ENCODE data around the gene ARHGAP15. TPM values are rescaled to one million over a fixed set of nuclear protein-coding genes. Genes with fewer than 3 reads are reported as not detected.

The ARHGAP15 gene
- total RNA-seq, 4 donors from 2014 or later: 0.80 to 53.1 (median 12.7) TPM

DNA sequence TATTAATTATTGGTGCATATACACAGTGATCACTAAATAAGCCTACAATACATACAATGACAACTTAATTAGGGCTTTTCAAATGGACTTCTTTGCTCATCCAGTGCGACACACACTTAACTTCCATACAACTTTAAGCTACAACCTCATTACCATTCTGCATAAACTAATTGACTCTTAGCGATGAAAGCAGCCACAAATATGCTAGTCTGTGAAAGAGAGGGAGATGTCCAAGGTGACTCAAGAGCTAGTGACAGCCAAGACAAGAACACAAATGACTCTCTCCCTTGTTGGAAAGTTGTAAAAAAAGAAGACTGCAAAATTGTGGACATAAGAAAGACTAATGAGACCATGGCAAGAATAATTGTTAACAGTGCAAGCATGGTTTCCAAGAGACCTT, 264.8 kb downstream of the ARHGAP15 start:
- Histone ChIP-seq H3K36me3 (no peaks in the 10 kb centered on the region), H3K4me1 (no peaks in the 10 kb centered on the region), H3K27ac (no peak overlapping the region), H3K4me3 (no peak overlapping the region), H3K27me3 (no peaks in the 10 kb centered on the region), H3K9me3 (no peaks in the 10 kb centered on the region)
- intact Hi-C loops (cut with DNase I; ENCODE audit: low total_unique reads): no loop called here
- in situ Hi-C loops (cut with MboI; ENCODE audit: low pct_ligation_motif_present in 1 of 4, low pct_unique_long_range_greater_than_20kb in 1 of 4, low sequenced_read_pairs in 3 of 4): no loop called here
- WGBS, 2 donors (ENCODE audit: low coverage in 1 of 2): 92 to 100% methylated on average over 2 of the region's 2 CpGs
- no peak for DNase-seq
- no peak for TF ChIP-seq POLR2AphosphoS5 (IDR thresholded peaks at IDR 0.05)
- TF ChIP-seq EP300 (IDR thresholded peaks at IDR 0.05; ENCODE audit: low read depth): no peak
- no peak for TF ChIP-seq POLR2A (IDR thresholded peaks at IDR 0.05)
- TF ChIP-seq, protein P1, sequence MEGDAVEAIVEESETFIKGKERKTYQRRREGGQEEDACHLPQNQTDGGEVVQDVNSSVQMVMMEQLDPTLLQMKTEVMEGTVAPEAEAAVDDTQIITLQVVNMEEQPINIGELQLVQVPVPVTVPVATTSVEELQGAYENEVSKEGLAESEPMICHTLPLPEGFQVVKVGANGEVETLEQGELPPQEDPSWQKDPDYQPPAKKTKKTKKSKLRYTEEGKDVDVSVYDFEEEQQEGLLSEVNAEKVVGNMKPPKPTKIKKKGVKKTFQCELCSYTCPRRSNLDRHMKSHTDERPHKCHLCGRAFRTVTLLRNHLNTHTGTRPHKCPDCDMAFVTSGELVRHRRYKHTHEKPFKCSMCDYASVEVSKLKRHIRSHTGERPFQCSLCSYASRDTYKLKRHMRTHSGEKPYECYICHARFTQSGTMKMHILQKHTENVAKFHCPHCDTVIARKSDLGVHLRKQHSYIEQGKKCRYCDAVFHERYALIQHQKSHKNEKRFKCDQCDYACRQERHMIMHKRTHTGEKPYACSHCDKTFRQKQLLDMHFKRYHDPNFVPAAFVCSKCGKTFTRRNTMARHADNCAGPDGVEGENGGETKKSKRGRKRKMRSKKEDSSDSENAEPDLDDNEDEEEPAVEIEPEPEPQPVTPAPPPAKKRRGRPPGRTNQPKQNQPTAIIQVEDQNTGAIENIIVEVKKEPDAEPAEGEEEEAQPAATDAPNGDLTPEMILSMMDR (IDR thresholded peaks at IDR 0.05): no peak

DNA sequence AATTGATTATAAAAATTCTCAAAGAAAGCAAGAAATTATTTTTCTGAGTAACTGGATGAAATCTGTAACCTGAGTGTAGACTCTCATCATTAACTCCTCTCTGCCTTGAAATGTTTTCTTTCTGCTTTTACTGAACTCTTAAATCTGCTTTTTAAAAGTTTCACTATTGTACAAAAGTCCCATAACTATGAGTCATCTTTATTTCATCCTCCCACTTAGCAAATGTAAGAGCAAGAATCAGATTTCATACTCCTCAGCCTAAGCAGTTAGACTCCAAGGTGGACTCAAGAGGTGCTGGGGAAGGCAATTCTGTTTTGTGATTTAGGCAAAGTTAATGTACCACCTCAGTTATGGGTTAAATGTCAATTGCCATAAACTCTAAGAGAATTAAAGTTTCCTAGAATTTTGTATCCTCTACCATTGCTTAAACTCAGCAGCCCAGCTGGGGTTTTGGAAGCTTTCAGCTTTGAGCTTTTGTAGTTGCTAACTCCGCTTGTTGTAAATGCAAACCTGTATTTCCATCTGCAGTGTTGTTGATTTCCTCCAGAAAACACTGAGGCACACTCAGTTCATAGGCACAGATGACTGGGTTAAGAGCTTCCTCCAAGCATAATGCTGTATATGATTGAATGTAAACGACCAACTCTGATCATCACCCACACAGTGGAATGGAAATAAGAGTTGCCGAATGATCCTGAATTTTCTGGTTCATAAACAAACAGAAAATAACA, 268.8 kb downstream of the ARHGAP15 start:
- Histone ChIP-seq H3K27ac (no peak overlapping the region), H3K4me3 (no peak overlapping the region), H3K36me3 (no peaks in the 10 kb centered on the region), H3K27me3 (no peaks in the 10 kb centered on the region), H3K9me3 (no peaks in the 10 kb centered on the region), H3K4me1 (no peaks in the 10 kb centered on the region)
- in situ Hi-C loops (cut with MboI; ENCODE audit: low pct_ligation_motif_present in 1 of 4, low pct_unique_long_range_greater_than_20kb in 1 of 4, low sequenced_read_pairs in 3 of 4) (no loop called here), intact Hi-C loops (cut with DNase I; ENCODE audit: low total_unique reads) (no loop called here)
- TF ChIP-seq POLR2AphosphoS5 (IDR thresholded peaks at IDR 0.05): no peak
- TF ChIP-seq, protein P1 (IDR thresholded peaks at IDR 0.05): no peak
- no peak for TF ChIP-seq EP300 (IDR thresholded peaks at IDR 0.05; ENCODE audit: low read depth)
- TF ChIP-seq POLR2A (IDR thresholded peaks at IDR 0.05): no peak
- no peak for DNase-seq
- 61 to 63% methylated on average over 3 of the region's 3 CpGs for WGBS, 2 donors (ENCODE audit: low coverage in 1 of 2)

DNA sequence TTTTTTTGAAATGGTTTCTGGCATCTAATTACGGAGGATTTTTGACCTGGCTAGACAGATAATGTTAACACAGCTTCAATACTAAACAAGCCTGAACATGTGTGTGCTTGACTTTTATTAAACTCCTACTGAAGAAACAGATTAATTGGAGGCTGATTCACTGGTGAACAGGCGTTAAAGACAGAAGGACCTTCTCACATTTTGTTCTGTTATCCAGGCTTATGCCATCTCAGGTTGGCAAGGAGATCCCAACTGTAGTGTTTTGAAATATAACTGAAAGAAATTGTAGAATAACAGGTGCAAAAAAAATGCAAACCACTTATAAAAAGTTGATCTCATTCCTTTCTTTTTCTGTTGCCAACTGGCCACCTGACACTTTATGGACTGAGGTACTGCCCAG, 269.6 kb downstream of the ARHGAP15 start:
- intact Hi-C loops (cut with DNase I; ENCODE audit: low total_unique reads): no loop called here
- no peak for DNase-seq
- Histone ChIP-seq H3K27me3 (no peaks in the 10 kb centered on the region), H3K9me3 (no peaks in the 10 kb centered on the region), H3K27ac (no peak overlapping the region), H3K4me1 (no peaks in the 10 kb centered on the region), H3K36me3 (no peaks in the 10 kb centered on the region), H3K4me3 (no peak overlapping the region)
- TF ChIP-seq POLR2A (IDR thresholded peaks at IDR 0.05) (no peak), POLR2AphosphoS5 (IDR thresholded peaks at IDR 0.05) (no peak), EP300 (IDR thresholded peaks at IDR 0.05; ENCODE audit: low read depth) (no peak)
- TF ChIP-seq, protein P1 (IDR thresholded peaks at IDR 0.05): no peak
- in situ Hi-C loops (cut with MboI; ENCODE audit: low pct_ligation_motif_present in 1 of 4, low pct_unique_long_range_greater_than_20kb in 1 of 4, low sequenced_read_pairs in 3 of 4): no loop called here
- WGBS, 2 donors (ENCODE audit: low coverage in 1 of 2): 48 to 71% methylated on average over 2 of the region's 2 CpGs

DNA sequence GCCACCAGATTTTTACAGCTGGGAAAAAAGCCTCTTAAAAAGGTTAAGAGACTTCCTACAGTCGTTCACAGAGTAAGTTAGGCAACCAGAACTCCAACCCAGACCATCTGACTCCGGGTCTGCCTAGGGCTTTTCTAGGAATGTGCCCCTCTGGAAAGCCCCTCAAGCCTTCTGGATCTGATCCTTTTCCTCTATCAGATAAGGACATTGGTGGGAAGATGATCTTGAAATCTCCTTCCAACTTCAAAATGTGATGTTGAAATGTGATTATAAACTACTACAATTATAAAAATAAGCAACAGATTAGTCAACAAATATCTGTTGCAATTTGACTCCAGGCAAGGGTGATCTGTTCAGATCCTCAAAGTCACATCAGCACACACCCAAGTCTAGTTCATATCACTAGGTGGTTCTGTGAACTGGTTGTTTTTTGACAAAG, 270.4 kb downstream of the ARHGAP15 start:
- no peaks in the 10 kb centered on the region for H3K36me3 ChIP-seq
- H3K27me3 ChIP-seq: no peaks in the 10 kb centered on the region
- intact Hi-C loops (cut with DNase I; ENCODE audit: low total_unique reads): no loop called here
- H3K9me3 ChIP-seq: no peaks in the 10 kb centered on the region
- H3K4me1 ChIP-seq: no peaks in the 10 kb centered on the region
- H3K4me3 ChIP-seq: no peak overlapping the region
- H3K27ac ChIP-seq: no peak overlapping the region
- in situ Hi-C loops (cut with MboI; ENCODE audit: low pct_ligation_motif_present in 1 of 4, low pct_unique_long_range_greater_than_20kb in 1 of 4, low sequenced_read_pairs in 3 of 4): no loop called here
- 50 to 59% methylated on average over 2 of the region's 2 CpGs for WGBS, 2 donors (ENCODE audit: low coverage in 1 of 2)
- TF ChIP-seq POLR2A (IDR thresholded peaks at IDR 0.05) (no peak), EP300 (IDR thresholded peaks at IDR 0.05; ENCODE audit: low read depth) (no peak), POLR2AphosphoS5 (IDR thresholded peaks at IDR 0.05) (no peak)
- TF ChIP-seq, protein P1 (IDR thresholded peaks at IDR 0.05): no peak
- DNase-seq: no peak

Measured in transverse colon (tissue), 4 donors.